GM23338 (cell line): ENCODE measurements around the gene BCL10.
"Not testable (repeated sequence)": the region's sequence is repeated elsewhere in the genome, so short reads cannot be mapped to it uniquely, and the experiment has no call there.

Source experiments
- CREB1 ChIP-seq: fragments of 250-450 bp; sonication (Bioruptor Pico); IDR thresholded peaks from 2 replicates; pipeline ENCODE4 v1.5.0; 2020; ENCODE audit warnings: low read depth, mild to moderate bottlenecking, moderate library complexity
- CTCF ChIP-seq, 2 experiments: fragments of 200-600 bp in 1 of 2; sonication (generic) in 1 of 2; conservative IDR thresholded peaks; 2 replicates each; pipeline versions ENCODE4 v1.5.1 to v1.6.1; 2016 to 2017; ENCODE audit warnings: antibody characterized with exemption in 2 of 2, low read depth in 2 of 2, mild to moderate bottlenecking in 2 of 2, moderate library complexity in 1 of 2
- EZH2 ChIP-seq: fragments of 200-600 bp; sonication (generic); IDR thresholded peaks from one replicate; pipeline ENCODE4 v1.8.0; 2017; ENCODE audit warnings: antibody characterized with exemption, mild to moderate bottlenecking, low read depth; ENCODE audit not compliant: unreplicated experiment
- NANOG ChIP-seq: IDR thresholded peaks from 2 replicates; pipeline ENCODE4 v1.6.1; 2016; ENCODE audit warnings: antibody characterized with exemption, borderline replicate concordance
- POLR2AphosphoS5 ChIP-seq: IDR thresholded peaks from 2 replicates; pipeline ENCODE4 v1.6.1; 2016; ENCODE audit warnings: antibody characterized with exemption, low read depth
- REST ChIP-seq: IDR thresholded peaks from one replicate; pipeline ENCODE4 v1.6.1; 2018; ENCODE audit warnings: antibody characterized with exemption; ENCODE audit not compliant: unreplicated experiment
- ZNF114 ChIP-seq: fragments of 250-450 bp; sonication (Bioruptor Pico); IDR thresholded peaks from 2 replicates; pipeline ENCODE4 v1.5.0; 2020; ENCODE audit warnings: mild to moderate bottlenecking, moderate library complexity
- ZNF462 ChIP-seq: fragments of 250-450 bp; sonication (Bioruptor Pico); IDR thresholded peaks from 2 replicates; pipeline ENCODE4 v1.5.0; 2020; ENCODE audit warnings: mild to moderate bottlenecking, moderate library complexity

- TF ChIP-seq ZNF114 (CRISPR knock-in tag); POLR2AphosphoS5; NANOG; ZNF462 (CRISPR knock-in tag); CTCF (conservative IDR thresholded peaks at IDR 0.05; ENCODE audit: low read depth in 2 of 2); REST; EZH2; CREB1 (CRISPR knock-in tag): not testable (repeated sequence)
Measured at GRCh38 chr1:85249042-85249441, 27.4 kb downstream of the BCL10 start.
